Measurements from ENCODE around the gene NRN1.

GRCh38 chr6:5967594-5967993, 39.1 kb downstream of the NRN1 start:
- TF ChIP-seq, protein P1, sequence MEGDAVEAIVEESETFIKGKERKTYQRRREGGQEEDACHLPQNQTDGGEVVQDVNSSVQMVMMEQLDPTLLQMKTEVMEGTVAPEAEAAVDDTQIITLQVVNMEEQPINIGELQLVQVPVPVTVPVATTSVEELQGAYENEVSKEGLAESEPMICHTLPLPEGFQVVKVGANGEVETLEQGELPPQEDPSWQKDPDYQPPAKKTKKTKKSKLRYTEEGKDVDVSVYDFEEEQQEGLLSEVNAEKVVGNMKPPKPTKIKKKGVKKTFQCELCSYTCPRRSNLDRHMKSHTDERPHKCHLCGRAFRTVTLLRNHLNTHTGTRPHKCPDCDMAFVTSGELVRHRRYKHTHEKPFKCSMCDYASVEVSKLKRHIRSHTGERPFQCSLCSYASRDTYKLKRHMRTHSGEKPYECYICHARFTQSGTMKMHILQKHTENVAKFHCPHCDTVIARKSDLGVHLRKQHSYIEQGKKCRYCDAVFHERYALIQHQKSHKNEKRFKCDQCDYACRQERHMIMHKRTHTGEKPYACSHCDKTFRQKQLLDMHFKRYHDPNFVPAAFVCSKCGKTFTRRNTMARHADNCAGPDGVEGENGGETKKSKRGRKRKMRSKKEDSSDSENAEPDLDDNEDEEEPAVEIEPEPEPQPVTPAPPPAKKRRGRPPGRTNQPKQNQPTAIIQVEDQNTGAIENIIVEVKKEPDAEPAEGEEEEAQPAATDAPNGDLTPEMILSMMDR (IDR thresholded peaks at IDR 0.05; ENCODE audit: insufficient read depth, low read length) = no peak
- no peak for TF ChIP-seq POLR2AphosphoS5 (IDR thresholded peaks at IDR 0.05; ENCODE audit: low read depth)
- TF ChIP-seq, protein P2, sequence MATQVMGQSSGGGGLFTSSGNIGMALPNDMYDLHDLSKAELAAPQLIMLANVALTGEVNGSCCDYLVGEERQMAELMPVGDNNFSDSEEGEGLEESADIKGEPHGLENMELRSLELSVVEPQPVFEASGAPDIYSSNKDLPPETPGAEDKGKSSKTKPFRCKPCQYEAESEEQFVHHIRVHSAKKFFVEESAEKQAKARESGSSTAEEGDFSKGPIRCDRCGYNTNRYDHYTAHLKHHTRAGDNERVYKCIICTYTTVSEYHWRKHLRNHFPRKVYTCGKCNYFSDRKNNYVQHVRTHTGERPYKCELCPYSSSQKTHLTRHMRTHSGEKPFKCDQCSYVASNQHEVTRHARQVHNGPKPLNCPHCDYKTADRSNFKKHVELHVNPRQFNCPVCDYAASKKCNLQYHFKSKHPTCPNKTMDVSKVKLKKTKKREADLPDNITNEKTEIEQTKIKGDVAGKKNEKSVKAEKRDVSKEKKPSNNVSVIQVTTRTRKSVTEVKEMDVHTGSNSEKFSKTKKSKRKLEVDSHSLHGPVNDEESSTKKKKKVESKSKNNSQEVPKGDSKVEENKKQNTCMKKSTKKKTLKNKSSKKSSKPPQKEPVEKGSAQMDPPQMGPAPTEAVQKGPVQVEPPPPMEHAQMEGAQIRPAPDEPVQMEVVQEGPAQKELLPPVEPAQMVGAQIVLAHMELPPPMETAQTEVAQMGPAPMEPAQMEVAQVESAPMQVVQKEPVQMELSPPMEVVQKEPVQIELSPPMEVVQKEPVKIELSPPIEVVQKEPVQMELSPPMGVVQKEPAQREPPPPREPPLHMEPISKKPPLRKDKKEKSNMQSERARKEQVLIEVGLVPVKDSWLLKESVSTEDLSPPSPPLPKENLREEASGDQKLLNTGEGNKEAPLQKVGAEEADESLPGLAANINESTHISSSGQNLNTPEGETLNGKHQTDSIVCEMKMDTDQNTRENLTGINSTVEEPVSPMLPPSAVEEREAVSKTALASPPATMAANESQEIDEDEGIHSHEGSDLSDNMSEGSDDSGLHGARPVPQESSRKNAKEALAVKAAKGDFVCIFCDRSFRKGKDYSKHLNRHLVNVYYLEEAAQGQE (IDR thresholded peaks at IDR 0.05; ENCODE audit: insufficient replicate concordance, low read depth) = no peak
